Parathyroid adenoma (tissue), 2 donors: ENCODE data around the gene C2CD3.
A peak's percentile ranks its signal among the peaks of the same experiment; 100 is the strongest.

Experiments used
- H2AFZ ChIP-seq: fragments of 300-600 bp; sonication (generic); one replicate; pipeline ENCODE4 v1.7.0; 2017; ENCODE audit warnings: antibody characterized with exemption, mild to moderate bottlenecking
- H3K27ac ChIP-seq: fragments of 300-600 bp; sonication (generic); one replicate; pipeline ENCODE4 v1.7.0; 2017
- H3K27me3 ChIP-seq: fragments of 300-600 bp; sonication (generic); one replicate; pipeline ENCODE4 v1.7.0; 2017; ENCODE audit warnings: low read length; ENCODE audit not compliant: control insufficient read depth, insufficient read depth
- H3K36me3 ChIP-seq: fragments of 300-600 bp; sonication (generic); one replicate; pipeline ENCODE4 v1.7.0; 2017; ENCODE audit warnings: low read length; ENCODE audit not compliant: control insufficient read depth, insufficient read depth
- H3K4me1 ChIP-seq: fragments of 300-600 bp; sonication (generic); one replicate; pipeline ENCODE4 v1.7.0; 2017; ENCODE audit warnings: control low read depth
- H3K4me2 ChIP-seq: fragments of 300-600 bp; sonication (generic); one replicate; pipeline ENCODE4 v1.7.0; 2017; ENCODE audit warnings: low read length
- H3K4me3 ChIP-seq: fragments of 300-600 bp; sonication (generic); one replicate; pipeline ENCODE4 v1.7.0; 2017; ENCODE audit warnings: low read depth, low read length
- H3K79me2 ChIP-seq: fragments of 300-600 bp; sonication (generic); one replicate; pipeline ENCODE4 v1.7.0; 2017; ENCODE audit warnings: control low read depth
- H3K9ac ChIP-seq: fragments of 300-600 bp; sonication (generic); one replicate; pipeline ENCODE4 v1.7.0; 2017; ENCODE audit warnings: mild to moderate bottlenecking
- H3K9me3 ChIP-seq: fragments of 300-600 bp; sonication (generic); one replicate; pipeline ENCODE4 v1.7.0; 2017; ENCODE audit warnings: low read length; ENCODE audit not compliant: control insufficient read depth
- CTCF ChIP-seq: fragments of 300-600 bp; sonication (generic); IDR thresholded peaks from one replicate; pipeline ENCODE4 v1.7.0; 2017; ENCODE audit warnings: antibody characterized with exemption, mild to moderate bottlenecking
- donor health status: primary hyperparathyroidism.

C2CD3 gene

GRCh38 chr11:74170694-74171629 lies at the start of gene C2CD3, which contains the start of gene PPME1:
Gene C2CD3, minus strand, starts transcription at chr11:74171002. Its CDS starts 210 bp downstream, at chr11:74170792.
Gene PPME1, plus strand, starts transcription at chr11:74171289. Its CDS starts 133 bp downstream, at chr11:74171422.
- Histone ChIP-seq H3K27me3 (no peaks in the 10 kb centered on the region), H3K9ac (peak within 1 kb of the TSS; percentile 37), H3K27ac (peak within 1 kb of the TSS; percentile 87), H3K4me2 (peak within 1 kb of the TSS; percentile 87), H3K9me3 (no peaks in the 10 kb centered on the region), H3K36me3 (no peaks in the 10 kb centered on the region), H3K4me3 (peak within 1 kb of the TSS; percentile 88), H2AFZ (peak within 1 kb of the TSS; percentile 85), H3K79me2 (peaks cover 6% of the 10 kb centered on the region), H3K4me1 (peaks cover 3% of the 10 kb centered on the region)
- peak; percentile 30 for TF ChIP-seq CTCF

GRCh38 chr11:74220376-74220775 lies 49.6 kb upstream of the C2CD3 start:
- Histone ChIP-seq H3K4me3 (no peak overlapping the region), H3K27me3 (no peaks in the 10 kb centered on the region), H3K9me3 (no peaks in the 10 kb centered on the region), H3K4me2 (no peak overlapping the region), H2AFZ (no peak overlapping the region), H3K4me1 (no peaks in the 10 kb centered on the region), H3K36me3 (no peaks in the 10 kb centered on the region), H3K79me2 (no peaks in the 10 kb centered on the region), H3K9ac (no peak overlapping the region), H3K27ac (no peak overlapping the region)
- no peak for TF ChIP-seq CTCF

- H3K4me2 ChIP-seq, result no peak overlapping the region
- no peak overlapping the region for H3K4me3 ChIP-seq
- no peak overlapping the region for H3K27ac ChIP-seq
- no peak overlapping the region for H2AFZ ChIP-seq
- H3K27me3 ChIP-seq, result no peaks in the 10 kb centered on the region
- no peaks in the 10 kb centered on the region for H3K9me3 ChIP-seq
- H3K36me3 ChIP-seq, result no peaks in the 10 kb centered on the region
- no peak for TF ChIP-seq CTCF
- H3K9ac ChIP-seq, result no peak overlapping the region
- H3K79me2 ChIP-seq, result no peaks in the 10 kb centered on the region
- H3K4me1 ChIP-seq, result no peaks in the 10 kb centered on the region
Measured at GRCh38 chr11:74212533-74212932, 41.7 kb upstream of the C2CD3 start.

- H3K9me3 ChIP-seq, result no peaks in the 10 kb centered on the region
- no peak overlapping the region for H3K9ac ChIP-seq
- no peaks in the 10 kb centered on the region for H3K79me2 ChIP-seq
- no peak overlapping the region for H3K4me2 ChIP-seq
- H3K4me1 ChIP-seq, result no peaks in the 10 kb centered on the region
- H3K27ac ChIP-seq, result no peak overlapping the region
- H3K4me3 ChIP-seq, result no peak overlapping the region
- H3K27me3 ChIP-seq, result no peaks in the 10 kb centered on the region
- no peak overlapping the region for H2AFZ ChIP-seq
- TF ChIP-seq CTCF, result no peak
- H3K36me3 ChIP-seq, result no peaks in the 10 kb centered on the region
Measured at GRCh38 chr11:74208507-74208906, 37.7 kb upstream of the C2CD3 start.
